Measurements from ENCODE around the gene LPAR1.

- no peak for TF ChIP-seq CTCF (conservative IDR thresholded peaks at IDR 0.05 in 1 of 2, IDR thresholded peaks at IDR 0.05 in 1 of 2; ENCODE audit: extremely low read depth in 1 of 2, insufficient read depth in 1 of 2, low read depth in 1 of 2, low read length in 2 of 2)
- TF ChIP-seq EZH2 (IDR thresholded peaks at IDR 0.05; ENCODE audit: borderline replicate concordance, low read length): no peak
These were observed 119.2 kb downstream of the LPAR1 start for GRCh38 chr9:110919050-110919435.

Data from mammary epithelial cell (primary cell).